GOT3 (cell line): ENCODE data around the gene OTUD5.

Experiments
- DNase-seq: peaks from one replicate; lab custom pipeline; 2025; ENCODE audit warnings: mixed read lengths; lab: John Stamatoyannopoulos, UW

Gene OTUD5

GRCh38 chrX:48971249-48972219, 14.1 kb upstream of the OTUD5 start, which contains the start of gene KCND1:
TSS of gene KCND1 (minus strand) at chrX:48971844. CDS start at chrX:48970271, 1,573 bp downstream.
- DNase-seq: peak; percentile 20

- no peak for DNase-seq
Measured at GRCh38 chrX:48969471-48969870, 12.1 kb upstream of the OTUD5 start.

DNA sequence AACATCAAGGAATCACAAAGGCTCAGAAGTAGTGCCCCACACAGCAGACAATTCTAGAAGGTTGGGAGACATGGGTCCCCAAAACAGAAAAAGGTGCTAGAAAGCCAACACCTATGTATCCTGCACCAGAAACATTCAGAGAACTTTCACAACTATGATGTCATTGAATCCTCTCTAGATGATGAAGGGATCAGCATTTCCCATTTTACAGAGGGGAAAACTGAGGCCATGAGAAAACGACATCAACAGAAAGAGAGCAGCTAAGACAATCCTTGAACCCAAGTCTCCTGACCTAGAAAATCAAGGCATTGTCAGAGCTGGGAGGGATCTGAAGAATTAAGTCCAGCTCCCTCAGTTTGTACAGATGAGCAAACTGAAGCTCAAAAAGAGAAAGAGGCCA, 11.0 kb upstream of the OTUD5 start:
- no peak for DNase-seq

DNA sequence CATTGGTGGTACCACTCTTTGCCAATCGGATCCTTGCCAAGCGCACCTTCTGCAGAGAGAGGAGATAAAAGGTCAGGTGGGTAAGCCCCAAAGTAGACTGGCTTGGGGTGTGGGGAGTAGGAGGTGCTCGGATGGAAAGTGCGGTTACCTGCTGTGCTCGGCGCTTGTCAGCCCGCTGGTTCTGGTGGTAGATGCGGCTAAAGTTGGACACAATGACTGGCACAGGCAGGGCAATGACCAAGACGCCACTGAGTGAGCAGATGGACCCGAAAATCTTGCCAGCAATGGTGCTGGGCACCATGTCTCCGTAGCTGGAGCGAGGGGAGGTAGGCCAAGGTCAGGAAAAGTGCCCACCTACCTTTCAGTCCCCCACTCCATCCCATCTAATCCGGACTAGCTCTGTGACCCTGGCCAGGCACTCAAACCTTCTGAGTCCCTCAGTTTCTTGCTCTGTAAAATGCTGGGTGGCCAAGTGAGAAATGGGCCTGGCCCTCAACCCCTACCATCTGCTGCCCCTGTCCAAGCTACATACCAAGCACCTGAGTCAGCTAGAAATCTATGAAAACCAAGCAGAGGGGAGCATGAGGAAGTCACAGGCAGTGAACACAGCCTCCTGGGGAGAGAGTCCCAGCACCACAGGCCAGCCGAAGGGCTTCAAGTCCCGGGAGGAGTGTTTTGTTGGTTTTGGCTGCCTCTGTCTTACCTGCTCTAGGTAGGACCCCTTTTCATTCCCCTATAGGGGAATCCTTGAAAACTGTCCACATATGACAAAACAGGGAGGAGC, 9.6 kb upstream of the OTUD5 start:
- DNase-seq: no peak

DNA sequence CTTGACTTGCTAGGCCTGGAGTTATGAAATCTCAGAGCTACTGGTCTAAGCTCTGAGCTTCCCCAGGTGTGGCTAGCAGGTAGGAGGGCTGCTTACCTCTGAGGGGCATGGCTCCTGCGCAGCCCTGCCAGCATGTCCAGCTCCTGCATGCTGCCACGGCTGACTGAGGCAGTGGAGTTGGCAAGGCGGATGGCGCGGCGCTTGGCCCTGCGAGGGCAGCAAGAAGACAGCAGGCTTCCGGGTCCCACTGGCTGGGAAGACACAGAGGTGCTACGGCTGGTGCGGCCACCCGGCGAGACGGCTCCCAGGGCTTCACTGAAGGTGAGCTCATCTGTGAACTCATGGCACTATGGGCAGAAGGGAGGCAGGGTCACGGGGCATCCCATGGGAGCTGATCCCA, 8.6 kb upstream of the OTUD5 start:
- no peak for DNase-seq

- DNase-seq: no peak
Measured at GRCh38 chrX:48961585-48962091, 4.2 kb upstream of the OTUD5 start.

- no peak for DNase-seq
Measured at GRCh38 chrX:48960291-48960690, 2.9 kb upstream of the OTUD5 start.

GRCh38 chrX:48958635-48959094, 1.3 kb upstream of the OTUD5 start:
- DNase-seq: peak; percentile 20

DNA sequence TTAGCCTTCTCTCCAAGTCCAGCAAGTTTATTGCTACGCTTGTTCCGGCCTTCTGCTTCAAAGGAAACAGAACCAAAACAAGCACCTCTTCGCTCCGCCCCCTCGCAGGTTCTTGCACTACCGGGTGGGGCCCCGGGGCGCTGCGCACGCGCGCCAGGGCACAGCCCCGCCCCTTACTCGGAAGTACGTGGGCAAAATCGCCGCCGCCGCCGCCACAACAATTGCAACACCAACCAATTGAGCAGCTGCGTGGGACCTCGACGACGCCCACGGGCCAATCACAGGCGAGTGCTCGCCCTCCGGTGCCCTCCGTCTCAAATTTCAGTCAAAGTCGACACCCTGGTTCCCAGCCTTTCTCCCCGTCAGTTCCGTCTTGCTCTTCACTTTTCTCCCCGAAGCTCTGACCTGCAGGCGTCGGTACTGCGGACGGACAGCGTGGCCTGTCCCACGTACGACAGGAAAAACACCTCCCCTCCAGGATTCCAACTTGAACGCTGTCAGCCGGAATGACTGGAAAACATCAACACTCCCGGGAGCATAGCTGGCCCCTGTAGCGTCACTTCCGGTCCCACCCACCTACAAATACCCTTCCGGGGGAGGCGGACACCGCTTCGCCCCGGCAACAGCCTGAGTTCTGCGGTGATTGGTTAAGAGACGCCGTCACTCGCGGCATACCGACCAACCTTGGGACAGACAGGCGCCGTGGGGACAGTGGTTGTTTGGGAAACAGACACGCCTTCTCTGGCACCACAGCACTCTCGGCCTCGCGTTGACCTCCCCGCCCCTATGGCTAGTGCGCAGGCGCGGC, 624 bp upstream of the OTUD5 start:
- peak; percentile 81 for DNase-seq

GRCh38 chrX:48956728-48957414, 536 bp downstream of the OTUD5 start:
- DNase-seq: no peak

DNA sequence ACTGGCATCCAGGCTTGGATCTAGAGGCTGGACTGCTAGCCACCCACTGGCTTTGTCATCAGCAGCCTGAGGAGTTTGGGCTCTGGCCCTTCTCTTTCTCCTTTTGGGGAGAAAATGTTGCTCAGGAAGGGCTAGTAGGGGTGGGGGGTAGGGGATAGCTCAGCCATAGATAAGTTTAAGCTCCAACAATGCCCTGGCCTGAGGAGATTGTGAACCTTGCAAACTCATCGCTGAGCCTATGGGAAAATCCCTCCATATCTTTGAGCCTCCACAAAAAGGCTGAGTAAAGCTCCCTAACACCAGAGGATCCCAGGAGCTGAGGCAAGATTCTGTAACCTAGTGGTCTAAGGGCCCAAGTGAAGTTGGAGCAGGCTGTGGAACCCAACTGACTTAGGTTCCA, 8.8 kb downstream of the OTUD5 start:
- no peak for DNase-seq

DNA sequence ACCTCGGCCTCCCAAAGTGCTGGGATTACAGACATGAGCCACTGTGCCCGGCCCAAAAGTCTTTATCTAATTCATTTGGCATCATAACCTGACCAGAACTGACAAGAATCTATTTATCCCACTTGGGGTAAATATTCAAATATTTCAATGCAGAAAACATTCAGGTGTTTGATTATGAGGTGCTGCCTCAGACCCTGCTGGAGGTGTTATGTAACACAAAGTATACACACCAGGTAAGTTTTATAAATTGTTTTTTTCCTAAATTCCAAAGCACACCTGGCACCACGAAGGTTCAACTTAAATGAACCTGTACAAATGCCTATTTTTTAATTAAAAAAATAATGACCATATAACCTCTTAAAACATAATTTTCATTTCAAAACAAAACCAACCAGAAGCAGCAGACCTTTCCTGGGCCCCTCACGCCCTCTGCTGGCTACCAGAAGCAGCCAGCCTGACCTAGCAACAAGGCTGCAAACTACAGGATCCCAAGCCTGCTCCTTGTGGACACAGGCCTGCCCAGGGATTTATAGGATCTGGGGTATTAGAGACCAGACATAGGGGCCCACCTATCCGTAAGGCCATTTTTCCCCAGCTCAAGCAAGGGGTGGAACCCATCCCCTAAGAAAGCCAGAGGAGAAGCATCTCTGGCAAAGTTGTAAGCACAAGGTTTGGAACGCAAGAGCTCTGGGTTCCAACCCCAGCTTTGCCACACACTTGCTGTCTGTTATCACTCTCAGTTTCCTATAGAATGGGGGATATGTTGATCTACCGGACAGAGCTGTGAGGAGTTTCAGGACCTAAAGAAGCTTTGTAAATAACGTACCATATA, 11.7 kb downstream of the OTUD5 start:
- DNase-seq: no peak

- no peak for DNase-seq
Measured at GRCh38 chrX:48942895-48943294, 14.5 kb downstream of the OTUD5 start.

DNA sequence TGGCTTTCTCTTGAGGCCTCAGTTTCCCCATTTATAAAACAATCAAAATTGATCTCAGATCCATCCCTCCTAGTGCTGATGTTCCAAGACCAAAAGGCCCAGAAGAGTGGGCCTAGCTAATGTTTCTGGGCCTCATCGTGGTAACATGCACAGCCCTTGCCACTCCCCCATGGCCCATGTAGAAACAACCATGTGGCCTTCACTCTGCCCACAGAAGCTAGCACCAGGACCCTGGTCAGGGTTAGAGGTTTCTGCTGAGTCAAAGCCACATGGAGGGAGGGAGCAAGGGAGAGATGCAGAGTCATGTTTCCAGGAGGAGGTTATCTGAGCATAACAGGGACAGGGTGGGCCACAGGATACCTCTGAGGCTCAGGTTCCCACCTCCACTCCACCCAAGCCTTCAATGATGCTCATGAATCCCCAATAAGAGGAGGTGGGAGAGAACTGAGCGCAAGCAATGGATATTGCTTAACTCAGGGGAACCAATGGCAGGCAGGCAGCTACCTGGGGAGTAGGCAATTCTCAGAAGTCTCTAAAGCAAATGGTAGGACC, 16.9 kb downstream of the OTUD5 start:
- DNase-seq: no peak

DNA sequence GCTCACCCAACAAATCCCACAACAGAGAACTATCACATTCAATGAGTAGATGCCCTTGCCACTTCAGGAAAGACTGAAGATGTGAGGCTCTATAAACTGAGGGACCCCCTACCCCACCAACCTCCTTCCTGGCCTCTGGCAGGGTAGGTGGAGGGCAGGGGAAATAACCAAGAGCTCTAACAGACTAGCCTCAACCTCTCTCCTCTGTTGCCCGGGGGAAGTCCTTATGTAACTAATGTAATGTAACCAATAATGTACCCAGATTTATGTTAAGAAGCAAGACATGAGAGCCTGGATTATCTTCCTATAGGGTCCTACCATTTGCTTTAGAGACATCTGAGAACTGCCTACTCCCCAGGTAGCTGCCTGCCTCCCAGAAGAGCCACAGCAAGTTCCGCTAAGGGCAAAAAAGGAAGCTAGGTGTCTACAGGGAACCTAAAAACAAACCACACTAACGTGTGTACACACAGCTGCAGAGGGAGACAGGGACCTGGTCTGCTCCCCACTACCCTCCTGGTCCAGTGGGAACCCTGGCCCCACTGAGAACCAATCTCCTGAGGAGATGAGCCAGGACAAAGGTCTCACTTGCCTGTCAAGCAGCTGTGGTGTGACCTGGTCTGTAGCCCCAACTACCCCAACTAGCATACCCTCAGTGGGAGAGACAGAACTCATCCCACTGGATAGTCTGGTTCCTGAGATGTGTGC, 17.7 kb downstream of the OTUD5 start:
- no peak for DNase-seq

- no peak for DNase-seq
Measured at GRCh38 chrX:48938721-48939425, 18.5 kb downstream of the OTUD5 start.

DNA sequence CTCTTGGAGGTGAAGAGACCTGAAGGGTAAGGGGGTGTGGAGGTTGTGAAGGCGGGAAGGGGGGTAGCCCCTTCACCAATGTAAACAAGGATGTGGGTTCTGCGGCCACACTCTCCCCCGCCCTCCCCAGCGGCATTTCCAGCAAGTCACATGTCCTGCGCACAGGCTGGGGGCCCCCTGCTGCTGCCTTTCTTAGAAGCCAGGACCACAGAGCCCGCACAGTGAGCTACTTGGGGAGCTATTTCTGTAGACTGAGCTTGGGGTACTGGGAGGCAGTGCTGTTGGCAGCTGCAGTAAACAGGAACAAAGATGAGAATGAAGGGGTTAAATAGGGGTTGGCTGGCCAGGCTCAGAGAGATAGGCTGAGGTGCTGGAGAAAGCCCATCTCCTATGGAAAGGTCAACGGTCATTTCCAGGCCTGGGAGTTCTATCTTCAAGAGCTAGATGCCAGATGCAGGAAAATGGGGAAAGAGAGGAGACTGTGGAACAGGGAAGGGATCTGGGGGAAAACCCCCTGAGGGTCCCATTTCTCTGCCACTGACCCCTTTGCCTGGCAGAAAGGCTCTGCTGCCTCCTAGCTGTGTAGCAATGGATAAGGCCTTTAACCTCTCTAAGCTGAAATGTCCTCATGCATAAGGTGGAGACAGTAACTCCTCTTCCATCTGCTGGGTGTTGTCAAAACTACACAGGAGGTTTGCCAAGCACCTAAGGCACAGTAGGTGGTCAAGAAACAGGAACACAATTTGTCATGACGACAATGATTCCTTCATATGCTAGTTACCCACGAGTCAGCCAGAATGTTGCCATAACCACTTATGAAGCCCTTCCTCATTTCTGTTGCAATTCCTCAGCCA, 20.1 kb downstream of the OTUD5 start:
- no peak for DNase-seq
